H1 (cell line): Measurements from ENCODE around the gene DELE1. TPM values are rescaled to one million over a fixed set of nuclear protein-coding genes. Genes with fewer than 3 reads are reported as not detected.

Experiments used
- CTCF ChIA-PET: fragments of 300-600 bp; sonication (Branson Sonifier 250); formaldehyde crosslinking; loops from one replicate; lab custom pipeline; 2021; ENCODE audit not compliant: partially characterized antibody; lab: Charles Lee
- POLR2A ChIA-PET: fragments of 300-600 bp; sonication (Branson Sonifier 250); formaldehyde crosslinking; loops from one replicate; lab custom pipeline; 2021; ENCODE audit warnings: inconsistent platforms; ENCODE audit not compliant: partially characterized antibody; lab: Charles Lee
- DNase-seq, 2 experiments: peaks; one replicate each; pipeline versions ENCODE4 v3.0.0 to v3.0.0-alpha.2; 2010 to 2022; ENCODE audit warnings: low spot score in 2 of 2, low read depth in 1 of 2, mixed read lengths in 1 of 2
- FAIRE-seq: peaks from 2 replicates; lab custom pipeline; 2011; peaks lifted over from hg19 to GRCh38; lab: Jason Lieb, UNC
- H2AFZ ChIP-seq: 2 replicates; pipeline ENCODE4 v1.8.1; 2012; ENCODE audit warnings: low read length, inconsistent platforms
- H2AK5ac ChIP-seq: 2 replicates; pipeline ENCODE4 v1.6.1; 2013; ENCODE audit warnings: low read depth, low read length
- H2BK120ac ChIP-seq: replicated peaks from 2 replicates; pipeline ENCODE3; 2013; ENCODE audit warnings: low read depth, low read length, inconsistent platforms
- H2BK12ac ChIP-seq: 2 replicates; pipeline ENCODE4 v1.6.1; 2013; ENCODE audit warnings: low read depth, low read length
- H2BK15ac ChIP-seq: 2 replicates; pipeline ENCODE4 v1.6.1; 2013; ENCODE audit warnings: low read length
- H2BK20ac ChIP-seq: 2 replicates; pipeline ENCODE4 v1.6.1; 2013; ENCODE audit warnings: low read length
- H2BK5ac ChIP-seq: 2 replicates; pipeline ENCODE4 v1.6.1; 2013; ENCODE audit warnings: low read depth, low read length
- H3K14ac ChIP-seq: 2 replicates; pipeline ENCODE4 v1.6.1; 2013; ENCODE audit warnings: inconsistent platforms; ENCODE audit not compliant: insufficient read length
- H3K18ac ChIP-seq: 2 replicates; pipeline ENCODE4 v1.6.1; 2013; ENCODE audit warnings: low read length; ENCODE audit errors: extremely low read depth
- H3K23ac ChIP-seq: 2 replicates; pipeline ENCODE4 v1.6.1; 2013; ENCODE audit warnings: inconsistent platforms; ENCODE audit not compliant: insufficient read length
- H3K23me2 ChIP-seq: 2 replicates; pipeline ENCODE4 v1.6.1; 2013; ENCODE audit warnings: low read depth, low read length
- H3K27ac ChIP-seq: 2 replicates; pipeline ENCODE4 v1.6.1; 2011; ENCODE audit warnings: low read depth, low read length, inconsistent platforms
- H3K27me3 ChIP-seq, 4 experiments: replicated peaks in 1 of 4; 1 replicate in 1 of 4; 2 replicates in 3 of 4; pipeline versions ENCODE4 v1.6.1 to v1.8.1; 2011 to 2013; ENCODE audit warnings: low read length in 3 of 4, mild to moderate bottlenecking in 3 of 4, inconsistent platforms in 2 of 4, mixed read lengths in 2 of 4, moderate library complexity in 1 of 4; ENCODE audit not compliant: control insufficient read depth in 3 of 4, insufficient read depth in 3 of 4; ENCODE audit errors: extremely low read depth in 1 of 4
- H3K36me3 ChIP-seq, 4 experiments: 2 replicates each; pipeline versions ENCODE4 v1.6.1 to v1.8.1; 2011 to 2013; ENCODE audit warnings: mild to moderate bottlenecking in 4 of 4, low read length in 3 of 4, moderate library complexity in 2 of 4, control low read depth in 1 of 4, inconsistent platforms in 1 of 4; ENCODE audit not compliant: insufficient read depth in 4 of 4, control insufficient read depth in 2 of 4
- H3K4ac ChIP-seq: replicated peaks from 2 replicates; pipeline ENCODE3; 2013; ENCODE audit warnings: low read length, low read depth, mixed read lengths, inconsistent platforms; ENCODE audit not compliant: insufficient read length
- H3K4me1 ChIP-seq, 4 experiments: replicated peaks in 1 of 4; 1 replicate in 1 of 4; 2 replicates in 3 of 4; pipeline versions ENCODE4 v1.6.1 to v1.8.1; 2011 to 2013; ENCODE audit warnings: low read length in 3 of 4, inconsistent platforms in 2 of 4, mixed read lengths in 1 of 4; ENCODE audit not compliant: insufficient read depth in 4 of 4, control insufficient read depth in 3 of 4
- H3K4me2 ChIP-seq, 2 experiments: 2 replicates each; pipeline versions ENCODE4 v1.6.1 to v1.8.1; 2011 to 2013; ENCODE audit warnings: low read depth in 2 of 2, low read length in 2 of 2, control low read depth in 1 of 2, inconsistent platforms in 1 of 2, mild to moderate bottlenecking in 1 of 2; ENCODE audit not compliant: insufficient read depth in 1 of 2
- H3K4me3 ChIP-seq, 4 experiments: fragments of 200-600, 300-600 bp in 1 of 4; sonication (generic), shearing (Covaris generic), sonication (Bioruptor Twin) in 1 of 4; 2 replicates each; pipeline versions ENCODE4 v1.5.1 to v1.8.1; 2011 to 2016; ENCODE audit warnings: low read length in 4 of 4, low read depth in 3 of 4, control low read depth in 2 of 4, inconsistent platforms in 2 of 4, mild to moderate bottlenecking in 2 of 4, mixed read lengths in 1 of 4, moderate library complexity in 1 of 4; ENCODE audit not compliant: insufficient read depth in 2 of 4; ENCODE audit errors: extremely low read depth in 1 of 4
- H3K56ac ChIP-seq: replicated peaks from 2 replicates; pipeline ENCODE3; 2013; ENCODE audit warnings: low read depth, mild to moderate bottlenecking, mixed read lengths, low read length, inconsistent platforms; ENCODE audit not compliant: insufficient read length
- H3K79me1 ChIP-seq: 2 replicates; pipeline ENCODE4 v1.6.1; 2013; ENCODE audit warnings: low read depth, low read length, control low read depth
- H3K79me2 ChIP-seq, 2 experiments: 2 replicates each; pipeline versions ENCODE4 v1.6.1 to v1.8.1; 2012 to 2013; ENCODE audit warnings: low read length in 2 of 2, mild to moderate bottlenecking in 2 of 2, inconsistent platforms in 1 of 2; ENCODE audit not compliant: insufficient read depth in 2 of 2, control insufficient read depth in 1 of 2
- H3K9ac ChIP-seq, 4 experiments: replicated peaks in 1 of 4; 1 replicate in 1 of 4; 2 replicates in 3 of 4; pipeline versions ENCODE4 v1.6.1 to v1.8.1; 2011 to 2013; ENCODE audit warnings: low read depth in 3 of 4, low read length in 3 of 4, control low read depth in 2 of 4, mild to moderate bottlenecking in 2 of 4, moderate library complexity in 2 of 4, inconsistent platforms in 1 of 4; ENCODE audit errors: extremely low read depth in 1 of 4
- H3K9me3 ChIP-seq, 2 experiments: 2 replicates each; pipeline versions ENCODE4 v1.6.1 to v1.8.1; 2012 to 2013; ENCODE audit warnings: mild to moderate bottlenecking in 2 of 2, moderate library complexity in 2 of 2, control low read depth in 1 of 2, inconsistent platforms in 1 of 2, low read depth in 1 of 2, low read length in 1 of 2, mixed read lengths in 1 of 2; ENCODE audit not compliant: insufficient read depth in 2 of 2
- H4K20me1 ChIP-seq, 2 experiments: replicated peaks in 1 of 2; 2 replicates each; pipeline versions ENCODE3 to v1.8.1; 2011 to 2013; ENCODE audit warnings: inconsistent platforms in 2 of 2, low read length in 2 of 2, mild to moderate bottlenecking in 1 of 2; ENCODE audit not compliant: insufficient read depth in 2 of 2, control insufficient read depth in 1 of 2
- H4K5ac ChIP-seq: 2 replicates; pipeline ENCODE4 v1.6.1; 2013; ENCODE audit warnings: low read length, low read depth, mixed read lengths, inconsistent platforms; ENCODE audit not compliant: insufficient read length
- H4K8ac ChIP-seq: 2 replicates; pipeline ENCODE4 v1.8.0; 2013; ENCODE audit warnings: mild to moderate bottlenecking, moderate library complexity, low read length, inconsistent platforms; ENCODE audit not compliant: insufficient read depth; ENCODE audit errors: extremely low read depth
- H4K91ac ChIP-seq: replicated peaks from 2 replicates; pipeline ENCODE3; 2013; ENCODE audit warnings: low read length, mixed read lengths, inconsistent platforms; ENCODE audit not compliant: insufficient read length
- BACH1 ChIP-seq: IDR thresholded peaks from 2 replicates; pipeline ENCODE4 v1.6.1; 2012; ENCODE audit warnings: low read length, improper control_type of control experiment
- CHD1 ChIP-seq: IDR thresholded peaks from 2 replicates; pipeline ENCODE4 v1.6.1; 2012; ENCODE audit warnings: low read depth, low read length, improper control_type of control experiment
- CREB1 ChIP-seq: IDR thresholded peaks from 2 replicates; pipeline ENCODE4 v1.6.1; 2012; ENCODE audit warnings: inconsistent platforms
- GTF2F1 ChIP-seq: IDR thresholded peaks from 2 replicates; pipeline ENCODE4 v1.6.1; 2012; ENCODE audit warnings: low read depth, low read length, improper control_type of control experiment, borderline replicate concordance
- RNF2 ChIP-seq: fragments of 200-900, 300-1000 bp; sonication (generic); IDR thresholded peaks from 2 replicates; pipeline ENCODE4 v1.7.1; 2016; ENCODE audit warnings: borderline replicate concordance, low read depth, mild to moderate bottlenecking, antibody characterized with exemption, low read length; ENCODE audit not compliant: poor library complexity, severe bottlenecking; ENCODE audit errors: missing control alignments
- TEAD4 ChIP-seq: IDR thresholded peaks from 2 replicates; pipeline ENCODE4 v1.6.1; 2012; ENCODE audit warnings: low read depth, low read length, inconsistent platforms, mixed read lengths
- WGBS, 2 experiments: shearing (Covaris generic) in 1 of 2; methylation state at CpG; one replicate each; pipeline versions ENCODE4 v1.1.6 to v1.1.7; 2013 to 2015; ENCODE audit warnings: low lambda C conversion rate in 2 of 2, mixed read lengths in 2 of 2, inconsistent platforms in 1 of 2, low coverage in 1 of 2, missing lambda C conversion rate in 1 of 2; ENCODE audit not compliant: insufficient replicate concordance in 2 of 2, insufficient coverage in 1 of 2, insufficient read length in 1 of 2; ENCODE audit errors: extremely low coverage in 1 of 2, missing lambda C conversion rate in 1 of 2; 5-methylcytosine and 5-hydroxymethylcytosine counted together
- polyA plus RNA-seq, 7 experiments: library from polyadenylated mRNA; depleted of rRNA in 3 of 7; stranded (reverse) in 5 of 7; unstranded in 2 of 7; fragments of >200 nt in 5 of 7; fragments of 200-250 nt in 2 of 7; gene quantifications; 1 replicate in 5 of 7; 2 replicates in 1 of 7; 4 replicates in 1 of 7; pipeline versions ENCODE4 v1.2.1 to v1.2.3, GENCODE V29; 2011 to 2013; ENCODE audit warnings: missing spikeins in 2 of 7, mixed read lengths in 2 of 7
- total RNA-seq: library from RNA; stranded (reverse); fragmentation: NEBNext Ultra II Directional; extraction: Animal tissue kit (Norgen Biotek cat#: 25700); gene quantifications from 2 replicates; pipeline ENCODE4 v1.2.1, GENCODE V29; 2021
- TF ChIP-seq, protein P1 (sequence below): IDR thresholded peaks from 2 replicates; pipeline ENCODE4 v1.6.1; 2012; ENCODE audit warnings: inconsistent platforms
- TF ChIP-seq, protein P2 (sequence below), 3 experiments: IDR thresholded peaks; 1 replicate in 2 of 3; 2 replicates in 1 of 3; pipeline versions ENCODE4 v1.5.1 to v1.6.1; 2011; ENCODE audit warnings: low read length in 3 of 3, mild to moderate bottlenecking in 3 of 3, inconsistent platforms in 2 of 3, low read depth in 1 of 3, moderate library complexity in 1 of 3; ENCODE audit not compliant: insufficient read depth in 1 of 3; ENCODE audit errors: control extremely low read depth in 1 of 3

Gene DELE1
- total and polyA plus RNA-seq, 2 of the 8 experiments (the other 6 are each of a cell fraction or from before 2014, with no cell fraction given), result 61.4 to 114 TPM

DNA sequence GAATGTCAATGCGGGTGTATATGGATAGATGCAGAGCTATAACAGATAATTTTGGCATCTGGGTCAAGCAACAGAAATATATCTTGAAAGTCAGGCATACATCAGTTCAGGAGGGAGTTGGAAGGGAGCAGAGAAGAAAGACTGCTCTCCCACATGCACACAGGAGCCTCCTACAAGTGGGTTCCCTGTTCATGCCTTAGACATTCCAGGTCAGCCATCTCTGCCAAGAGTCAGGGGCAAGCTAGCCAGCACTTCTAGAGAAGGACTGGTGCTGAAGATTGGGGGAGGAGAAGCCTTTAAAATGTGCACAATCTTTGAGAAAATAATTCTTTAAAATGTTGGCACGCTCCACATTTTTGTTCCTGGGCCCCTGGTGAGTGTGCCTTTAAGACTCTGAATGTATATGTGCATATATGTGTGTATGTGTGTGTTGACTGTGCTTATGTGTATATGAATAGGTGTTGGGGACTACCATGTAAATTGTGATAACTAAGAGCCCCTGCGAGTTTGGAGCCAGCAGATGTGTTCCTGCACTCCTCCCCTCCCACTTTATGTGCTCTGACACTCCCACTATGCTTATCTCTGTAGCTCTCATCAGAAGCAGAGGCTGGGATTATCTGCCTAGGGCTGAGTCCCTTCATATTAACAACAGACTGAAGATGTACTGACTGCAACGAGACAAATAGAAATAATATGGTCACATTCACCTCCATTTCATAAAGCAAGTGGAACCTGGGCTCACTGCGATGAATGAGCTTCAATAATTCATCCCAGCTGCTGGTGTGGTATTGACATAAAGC, 21.5 kb upstream of the DELE1 start:
- H3K18ac ChIP-seq, result no peak overlapping the region
- TF ChIP-seq, protein P1, sequence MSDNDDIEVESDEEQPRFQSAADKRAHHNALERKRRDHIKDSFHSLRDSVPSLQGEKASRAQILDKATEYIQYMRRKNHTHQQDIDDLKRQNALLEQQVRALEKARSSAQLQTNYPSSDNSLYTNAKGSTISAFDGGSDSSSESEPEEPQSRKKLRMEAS, result no peak
- no peak for TF ChIP-seq TEAD4
- no peak for TF ChIP-seq GTF2F1
- TF ChIP-seq CHD1, result no peak
- TF ChIP-seq, protein P2, sequence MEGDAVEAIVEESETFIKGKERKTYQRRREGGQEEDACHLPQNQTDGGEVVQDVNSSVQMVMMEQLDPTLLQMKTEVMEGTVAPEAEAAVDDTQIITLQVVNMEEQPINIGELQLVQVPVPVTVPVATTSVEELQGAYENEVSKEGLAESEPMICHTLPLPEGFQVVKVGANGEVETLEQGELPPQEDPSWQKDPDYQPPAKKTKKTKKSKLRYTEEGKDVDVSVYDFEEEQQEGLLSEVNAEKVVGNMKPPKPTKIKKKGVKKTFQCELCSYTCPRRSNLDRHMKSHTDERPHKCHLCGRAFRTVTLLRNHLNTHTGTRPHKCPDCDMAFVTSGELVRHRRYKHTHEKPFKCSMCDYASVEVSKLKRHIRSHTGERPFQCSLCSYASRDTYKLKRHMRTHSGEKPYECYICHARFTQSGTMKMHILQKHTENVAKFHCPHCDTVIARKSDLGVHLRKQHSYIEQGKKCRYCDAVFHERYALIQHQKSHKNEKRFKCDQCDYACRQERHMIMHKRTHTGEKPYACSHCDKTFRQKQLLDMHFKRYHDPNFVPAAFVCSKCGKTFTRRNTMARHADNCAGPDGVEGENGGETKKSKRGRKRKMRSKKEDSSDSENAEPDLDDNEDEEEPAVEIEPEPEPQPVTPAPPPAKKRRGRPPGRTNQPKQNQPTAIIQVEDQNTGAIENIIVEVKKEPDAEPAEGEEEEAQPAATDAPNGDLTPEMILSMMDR (IDR thresholded peaks at IDR 0.05; ENCODE audit: control extremely low read depth in 1 of 3, insufficient read depth in 1 of 3, low read depth in 1 of 3, low read length in 3 of 3), result no peak
- no peak for TF ChIP-seq CREB1
- TF ChIP-seq BACH1, result no peak
- TF ChIP-seq RNF2, result no peak
- no peaks in the 10 kb centered on the region for H3K4me1 ChIP-seq
- H3K23me2 ChIP-seq, result no peaks in the 10 kb centered on the region
- FAIRE-seq (no peak), DNase-seq (no peak)
- no peak overlapping the region for H2BK5ac ChIP-seq
- no peaks in the 10 kb centered on the region for H3K9me3 ChIP-seq
- H3K14ac ChIP-seq, result no peak overlapping the region
- no peaks in the 10 kb centered on the region for H3K79me2 ChIP-seq
- no peak overlapping the region for H3K4ac ChIP-seq
- H2AFZ ChIP-seq, result 0 out of 2 replicates have a peak overlapping the region, but pooled peaks have one; percentile 4
- H3K79me1 ChIP-seq, result no peaks in the 10 kb centered on the region
- no peak overlapping the region for H4K5ac ChIP-seq
- H2BK15ac ChIP-seq, result no peak overlapping the region
- no peak overlapping the region for H3K56ac ChIP-seq
- H2BK12ac ChIP-seq, result no peak overlapping the region
- H2AK5ac ChIP-seq, result no peak overlapping the region
- H4K20me1 ChIP-seq, result no peaks in the 10 kb centered on the region
- ChIA-PET CTCF (interaction anchor here (0.5 to 2.3 kb wide), 9 partner anchors 11 to 236 kb away, joined by 3 to 9 read pairs (median 4); no protein-coding TSS in a partner anchor), POLR2A (interaction anchor here (1.0 kb wide), 1 partner anchor 12 kb away, joined by 5 read pairs; no protein-coding TSS in a partner anchor)
- H2BK20ac ChIP-seq, result no peak overlapping the region; the same call in 1 of the 2 replicates
- WGBS, 2 experiments, result 87% methylated on average over 5 of the region's 5 CpGs; no CpG with 5 or more reads in 1 of the 2 experiments
- H2BK120ac ChIP-seq, result no peak overlapping the region
- H4K91ac ChIP-seq, result no peak overlapping the region
- no peaks in the 10 kb centered on the region for H3K36me3 ChIP-seq
- H3K27ac ChIP-seq, result no peak overlapping the region
- no peak overlapping the region for H4K8ac ChIP-seq
- no peaks in the 10 kb centered on the region; a peak in 1 of 7 replicates for H3K27me3 ChIP-seq
- H3K23ac ChIP-seq, result no peak overlapping the region
- no peak overlapping the region for H3K4me3 ChIP-seq
- no peak overlapping the region for H3K4me2 ChIP-seq
- no peak overlapping the region for H3K9ac ChIP-seq
